H4 (cell line): ENCODE data around the gene GPX7. TPM values are rescaled to one million over a fixed set of nuclear protein-coding genes. Genes with fewer than 3 reads are reported as not detected.
A peak's percentile ranks its signal among the peaks of the same experiment; 100 is the strongest.
"Not testable (repeated sequence)": the region's sequence is repeated elsewhere in the genome, so short reads cannot be mapped to it uniquely, and the experiment has no call there.

Experiments used
- DNase-seq: peaks from one replicate; pipeline ENCODE4 v3.0.0-alpha.2; 2015; ENCODE audit warnings: low spot score
- total RNA-seq: library from RNA; depleted of rRNA; stranded (reverse); fragments of >200 nt; shearing (Covaris generic); gene quantifications from 2 replicates; pipeline ENCODE4 v1.2.3, GENCODE V29; 2014; rRNA removed

GPX7 gene
- total RNA-seq: 0.14 TPM in 1 of 2 replicates, not detected in the other

GRCh38 chr1:52601991-52602855 is at the start of gene GPX7:
TSS of gene GPX7 (plus strand) at chr1:52602371. CDS start at chr1:52602410, 39 bp downstream.
- DNase-seq: no peak

DNA sequence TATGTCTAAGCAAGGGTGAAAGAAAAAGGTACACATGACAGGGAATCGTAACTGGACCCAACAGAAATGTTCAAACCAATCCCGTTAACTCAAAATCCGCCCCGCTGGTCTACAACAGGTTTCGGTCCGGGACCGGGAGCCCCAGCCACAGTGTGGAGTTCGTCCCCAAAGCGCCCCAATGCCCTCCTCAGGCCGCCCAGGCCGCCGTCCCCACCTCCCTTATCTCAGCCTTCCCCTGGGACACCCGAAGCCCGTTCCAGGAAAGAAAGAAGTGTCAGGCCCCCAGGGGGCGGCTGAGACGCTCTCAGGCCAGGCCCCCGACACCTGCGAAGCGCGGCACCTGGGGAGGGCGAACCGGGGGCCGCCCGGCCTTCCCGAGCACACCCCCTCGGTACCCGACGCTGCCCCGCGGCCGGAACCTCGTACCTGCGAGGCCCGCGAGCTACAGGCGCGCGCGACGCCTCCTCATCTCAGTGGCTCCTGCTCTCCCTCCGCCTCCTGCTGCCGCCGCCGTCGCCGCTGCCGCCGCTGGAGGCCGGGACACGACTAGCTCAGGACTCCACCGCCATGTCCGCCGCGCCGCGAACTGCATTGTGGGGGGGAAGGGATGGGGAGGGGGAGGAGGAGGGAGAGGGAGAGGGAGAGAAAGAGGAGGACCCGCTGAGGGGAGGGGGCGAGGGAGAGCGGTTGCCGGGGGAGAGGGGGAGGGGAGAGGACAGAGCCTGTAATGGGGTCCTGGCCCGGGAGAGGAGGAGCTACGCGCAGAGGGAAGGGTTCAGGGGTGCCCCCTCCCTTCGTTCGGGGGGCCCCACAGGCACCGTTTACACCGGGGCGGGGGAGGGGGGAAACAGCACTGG is 49.4 kb upstream of the GPX7 start, which contains the start of gene TUT4:
TSS of gene TUT4 (minus strand) at position 588 of the 857 bp plus-strand sequence. CDS start 26,812 bp downstream, outside the sequence.
- DNase-seq: peak; percentile 74

GRCh38 chr1:52553362-52554266 is 48.6 kb upstream of the GPX7 start:
- DNase-seq: peak; percentile 89

DNA sequence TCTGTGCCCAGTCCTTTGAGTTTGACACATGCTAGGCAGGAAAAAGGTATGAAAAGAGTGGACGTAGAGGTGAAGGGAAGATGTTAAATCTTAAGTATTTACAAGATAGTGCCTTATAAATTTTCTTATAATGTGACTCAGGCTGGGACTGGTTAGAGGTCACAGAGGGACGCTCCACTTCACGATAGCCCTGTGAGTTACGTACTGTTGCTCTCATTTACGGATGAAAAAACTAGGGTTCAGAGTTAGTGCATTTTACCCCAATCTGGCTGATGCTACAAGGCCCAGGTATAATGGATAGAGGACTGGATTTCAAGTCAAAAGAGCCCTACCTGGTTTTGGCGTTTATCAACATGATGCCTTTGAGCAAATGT is 47.9 kb upstream of the GPX7 start:
- no peak for DNase-seq

DNA sequence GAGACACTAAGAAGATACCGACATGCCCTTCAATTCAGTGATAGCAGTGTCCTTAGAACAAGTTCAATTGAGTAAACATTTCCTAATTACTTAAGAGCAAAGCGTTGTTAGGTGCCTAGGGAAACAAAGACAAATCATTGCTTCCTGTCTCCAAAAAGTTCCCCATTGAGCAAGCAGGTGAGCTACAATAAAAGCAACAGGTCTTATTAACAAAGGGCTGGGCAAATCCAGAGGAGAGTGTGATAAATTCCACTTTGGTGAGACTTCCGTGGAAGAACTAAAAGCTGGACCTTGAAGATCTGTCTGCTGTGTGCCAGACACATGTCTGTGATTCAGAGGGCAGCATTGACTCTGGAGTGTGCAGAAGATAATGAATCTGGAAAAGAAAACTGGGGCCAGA is 47.4 kb upstream of the GPX7 start:
- no peak for DNase-seq

GRCh38 chr1:52556641-52557360 is 45.4 kb upstream of the GPX7 start:
- no peak for DNase-seq

DNA sequence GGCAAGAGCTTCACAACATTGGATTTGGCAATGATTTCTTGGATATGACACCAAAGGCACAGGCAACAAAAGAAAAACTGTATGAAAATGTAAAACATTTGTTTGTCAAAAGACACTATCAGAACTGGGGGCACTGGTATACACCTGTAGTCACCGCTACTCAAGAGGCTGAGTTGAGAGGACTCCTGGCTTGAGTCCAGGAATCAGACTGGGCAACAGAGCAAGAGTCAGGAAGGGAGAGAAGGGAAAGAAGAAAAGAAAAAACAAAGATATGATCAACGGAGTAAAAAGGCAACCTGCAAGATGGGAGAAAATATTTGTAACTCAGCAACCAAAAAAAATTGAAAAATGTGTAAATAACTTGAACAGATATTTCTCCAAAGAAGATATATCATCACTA is 43.2 kb upstream of the GPX7 start:
- no peak for DNase-seq

DNA sequence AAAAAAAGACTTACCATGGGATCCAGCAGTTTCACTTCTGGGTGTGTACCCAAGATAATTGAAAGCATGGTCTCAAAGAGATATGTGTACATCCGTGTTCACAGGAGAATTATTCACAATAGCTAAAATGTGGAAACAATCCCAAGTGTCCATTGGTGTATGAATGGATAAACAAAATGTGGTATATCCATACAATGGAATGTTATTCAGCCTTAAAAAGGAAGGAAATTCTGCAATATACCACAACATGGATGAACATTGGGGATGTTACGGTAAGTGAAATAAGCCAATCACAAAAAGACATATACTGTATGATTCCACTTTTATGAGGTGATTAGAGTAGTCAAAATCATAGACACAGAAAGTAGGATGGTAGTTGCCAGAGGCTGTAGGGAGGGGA is 42.3 kb upstream of the GPX7 start:
- DNase-seq: no peak

DNA sequence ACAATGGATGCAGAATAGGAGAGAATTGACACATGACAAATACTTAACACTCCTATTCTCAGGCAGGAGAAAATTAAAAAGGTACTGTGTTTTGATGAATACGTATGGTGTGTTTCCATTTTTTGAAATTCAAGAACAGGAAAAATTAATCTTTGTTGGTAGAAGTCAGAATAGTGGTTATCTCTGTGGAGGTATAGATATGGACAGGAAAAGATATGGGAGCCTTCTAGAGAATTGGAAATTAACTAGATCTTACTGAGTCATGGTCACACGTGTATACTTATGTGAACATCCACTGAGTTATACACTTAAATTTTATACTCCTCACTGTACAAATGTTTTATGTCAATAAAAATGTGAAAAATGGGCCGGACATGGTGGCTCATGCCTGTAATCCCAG is 39.4 kb upstream of the GPX7 start:
- DNase-seq: no peak

- DNase-seq: no peak
Observed at GRCh38 chr1:52567943-52568342, 34.2 kb upstream of the GPX7 start.

- no peak for DNase-seq
Observed at GRCh38 chr1:52569449-52570210, 32.5 kb upstream of the GPX7 start.

DNA sequence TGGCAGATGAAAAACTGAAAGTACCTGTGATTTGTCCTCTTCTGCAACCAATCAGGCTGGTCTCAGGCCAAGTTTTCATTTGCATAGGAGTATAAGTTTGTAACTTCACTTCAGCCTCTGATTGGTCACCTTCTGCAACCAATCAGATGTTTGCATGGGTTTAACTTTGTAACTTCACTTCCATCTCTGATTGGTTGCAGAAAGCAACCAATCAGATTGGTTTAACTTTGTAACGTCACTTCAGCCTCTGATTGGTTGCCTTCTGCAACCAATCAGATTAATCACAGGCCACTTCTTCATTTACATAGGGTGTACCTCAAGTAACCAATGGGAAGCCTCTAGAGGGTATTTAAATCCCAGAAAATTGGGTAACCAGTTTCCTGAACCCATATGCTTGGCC is 30.4 kb upstream of the GPX7 start:
- peak; percentile 23 for DNase-seq

GRCh38 chr1:52572387-52572786 is 29.8 kb upstream of the GPX7 start:
- DNase-seq: no peak

DNA sequence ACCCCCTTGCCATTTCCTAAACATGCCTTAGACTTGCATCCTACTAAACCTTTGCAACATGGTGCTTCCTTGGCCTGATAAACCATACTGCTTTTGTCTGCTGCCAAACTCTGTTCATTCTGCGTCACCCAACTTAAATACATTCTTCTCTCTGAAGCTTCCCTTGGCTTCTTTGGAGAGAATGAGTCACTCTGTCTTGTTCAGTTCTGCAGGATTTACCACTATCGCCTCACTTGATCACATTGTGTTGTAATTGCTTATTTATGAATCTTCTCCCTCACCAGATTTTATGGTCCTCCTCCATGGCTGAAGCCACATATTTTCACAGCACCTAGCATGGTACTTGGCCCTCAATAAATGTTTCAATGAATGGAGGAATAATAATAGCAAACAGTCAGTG is 27.6 kb upstream of the GPX7 start:
- DNase-seq: peak; percentile 83

- DNase-seq: no peak
Observed at GRCh38 chr1:52576074-52576473, 26.1 kb upstream of the GPX7 start.

DNA sequence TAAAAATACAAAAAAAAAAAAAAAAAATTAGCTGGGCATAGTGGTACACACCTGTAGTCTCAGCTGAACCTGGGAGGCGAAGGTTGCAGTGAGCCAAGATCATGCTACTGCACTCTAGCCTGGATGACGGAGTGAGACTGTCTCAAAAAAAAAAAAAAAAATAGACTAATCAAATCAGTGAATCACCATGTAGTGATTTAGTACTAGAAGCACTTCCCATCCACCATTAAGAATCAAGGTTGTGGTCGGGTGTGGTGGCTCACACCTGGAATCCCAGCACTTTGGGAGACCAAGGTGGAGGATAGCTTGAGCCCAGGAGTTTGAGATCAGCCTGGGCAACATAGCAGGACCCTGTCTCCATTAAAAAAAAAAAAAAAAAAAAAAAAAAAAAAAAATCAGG is 24.1 kb upstream of the GPX7 start:
- DNase-seq: not testable (repeated sequence)

GRCh38 chr1:52579415-52579814 is 22.8 kb upstream of the GPX7 start:
- no peak for DNase-seq

DNA sequence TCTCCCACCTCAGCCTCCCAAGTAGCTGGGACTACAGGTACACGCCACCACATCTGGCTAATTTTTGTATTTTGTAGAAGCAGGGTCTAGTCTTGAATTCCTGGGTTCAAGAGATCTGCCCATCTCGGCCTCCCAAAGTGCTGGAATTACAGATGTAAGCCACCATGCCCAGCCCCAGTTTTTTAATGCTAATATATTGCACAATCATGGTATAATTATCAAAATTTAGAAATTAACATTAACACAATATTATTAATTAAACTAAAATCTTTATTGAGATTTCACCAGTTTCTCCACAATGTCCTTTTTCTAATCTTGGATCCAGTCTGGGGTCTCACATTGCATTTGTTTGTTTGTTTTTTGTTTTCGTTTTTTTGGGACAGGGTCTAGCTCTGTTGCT is 21.9 kb upstream of the GPX7 start:
- no peak for DNase-seq

DNA sequence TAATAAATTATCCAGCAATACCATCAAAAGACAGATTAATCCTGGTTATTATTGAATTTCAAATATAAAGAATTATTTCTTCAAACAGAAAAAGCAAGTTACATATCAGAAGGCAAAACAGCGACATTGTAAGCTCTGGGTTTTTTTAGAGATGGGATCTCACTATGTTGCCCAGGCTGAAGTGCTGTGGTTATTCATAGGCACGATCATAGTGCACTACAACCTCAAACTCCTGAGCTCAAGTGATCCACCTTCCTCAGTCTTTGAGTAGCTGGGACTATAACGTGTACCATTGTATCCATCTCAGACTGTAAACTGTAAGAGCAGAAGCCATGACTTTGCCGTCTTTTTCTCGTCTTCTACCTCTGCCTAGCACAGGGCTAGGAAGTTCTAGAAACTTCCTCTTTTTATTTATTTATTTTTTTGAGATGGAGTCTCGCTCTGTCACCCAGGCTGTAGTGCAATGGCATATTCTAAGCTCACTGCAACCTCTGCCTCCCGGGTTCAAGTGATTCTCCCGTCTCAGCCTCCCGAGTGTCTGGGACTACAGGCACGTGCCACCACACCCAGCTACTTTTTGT is 20.0 kb upstream of the GPX7 start:
- DNase-seq: no peak

DNA sequence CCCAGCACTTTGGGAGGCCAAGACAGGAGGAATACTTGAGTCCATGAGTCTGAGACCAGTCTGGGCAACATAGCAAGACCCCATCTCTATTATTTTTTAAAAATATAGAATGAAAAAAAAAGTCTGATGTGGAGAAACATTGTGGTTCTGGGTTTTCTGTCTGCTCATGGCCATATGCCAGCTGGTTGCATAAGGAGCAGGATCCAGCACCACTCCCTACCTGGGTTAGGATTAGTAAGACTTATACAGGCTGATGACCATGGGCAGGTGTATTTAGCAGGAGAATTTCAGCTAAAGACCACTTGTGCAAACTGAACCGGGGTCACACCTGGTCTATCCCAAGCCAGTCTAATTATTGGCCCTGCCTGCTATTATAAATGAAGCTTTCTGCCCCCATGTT is 16.7 kb upstream of the GPX7 start:
- no peak for DNase-seq
